HEK293 (cell line): Measurements from ENCODE around the gene NDUFV1.

ENCODE experiments used
- CTCF ChIA-PET: fragments of 350-600 bp; formaldehyde crosslinking; extraction: SDS; loops from one replicate; lab custom pipeline; 2021; ENCODE audit warnings: antibody characterized with exemption; lab: Yijun Ruan, JAX
- POLR2A ChIA-PET: fragments of 300-600 bp; formaldehyde crosslinking; extraction: SDS; loops from one replicate; lab custom pipeline; 2020; ENCODE audit warnings: antibody characterized with exemption, inconsistent platforms; lab: Yijun Ruan, JAX
- H3K27ac ChIP-seq: fragments of 200-500 bp; sonication (Bioruptor generic); 2 replicates; pipeline ENCODE4 v1.5.1; 2014; ENCODE audit warnings: low read depth, low read length, control low read depth, inconsistent platforms; ENCODE audit errors: extremely low read depth
- H3K36me3 ChIP-seq, 2 experiments: fragments of 200-500 bp in 1 of 2; sonication (Bioruptor generic) in 1 of 2; 1 replicate in 1 of 2; 2 replicates in 1 of 2; pipeline ENCODE4 v1.5.1; 2014 to 2017; ENCODE audit warnings: inconsistent platforms in 2 of 2, low read length in 2 of 2; ENCODE audit not compliant: control insufficient read depth in 2 of 2, insufficient read depth in 1 of 2
- H3K4me1 ChIP-seq: fragments of 200-500 bp; sonication (Bioruptor generic); 2 replicates; pipeline ENCODE4 v1.5.1; 2014; ENCODE audit warnings: mild to moderate bottlenecking, low read length, inconsistent platforms; ENCODE audit not compliant: control insufficient read depth, insufficient read depth
- H3K4me3 ChIP-seq: 2 replicates; pipeline ENCODE4 v1.5.1; 2011; ENCODE audit warnings: low read depth, mild to moderate bottlenecking, control low read depth, low read length, moderate library complexity
- H3K9me3 ChIP-seq: fragments of 200-500 bp; sonication (Bioruptor generic); 2 replicates; pipeline ENCODE4 v1.5.1; 2014; ENCODE audit warnings: low read depth, low read length, inconsistent platforms; ENCODE audit not compliant: control insufficient read depth, insufficient read depth
- GFI1B ChIP-seq: fragments of 450-650 bp; formaldehyde crosslinking; IDR thresholded peaks from 2 replicates; pipeline ENCODE4 v1.5.1; 2016; ENCODE audit warnings: missing biosample characterization, missing genetic modification characterization
- KLF10 ChIP-seq: fragments of 450-650 bp; IDR thresholded peaks from 2 replicates; pipeline ENCODE4 v1.5.1; 2018; ENCODE audit warnings: missing biosample characterization, mild to moderate bottlenecking, missing genetic modification characterization
- ZNF16 ChIP-seq: fragments of 450-650 bp; formaldehyde crosslinking; IDR thresholded peaks from 2 replicates; pipeline ENCODE4 v1.5.1; 2016; ENCODE audit warnings: low read depth, missing biosample characterization, missing genetic modification characterization
- ZNF248 ChIP-seq: fragments of 450-650 bp; formaldehyde crosslinking; IDR thresholded peaks from 2 replicates; pipeline ENCODE4 v1.5.1; 2017; ENCODE audit warnings: missing biosample characterization, missing genetic modification characterization
- ZNF596 ChIP-seq: fragments of 450-650 bp; IDR thresholded peaks from 2 replicates; pipeline ENCODE4 v1.5.0; 2018; ENCODE audit warnings: missing biosample characterization, mild to moderate bottlenecking, missing genetic modification characterization, moderate library complexity
- ZNF600 ChIP-seq: fragments of 450-650 bp; formaldehyde crosslinking; IDR thresholded peaks from 2 replicates; pipeline ENCODE4 v1.5.1; 2016; ENCODE audit warnings: missing biosample characterization, missing genetic modification characterization
- ZNF660 ChIP-seq: fragments of 450-650 bp; IDR thresholded peaks from 2 replicates; pipeline ENCODE4 v1.5.1; 2018; ENCODE audit warnings: missing biosample characterization, mild to moderate bottlenecking, missing genetic modification characterization
- ZNF670 ChIP-seq: fragments of 450-650 bp; formaldehyde crosslinking; IDR thresholded peaks from 2 replicates; pipeline ENCODE4 v1.5.1; 2016; ENCODE audit warnings: missing biosample characterization, missing genetic modification characterization, low read depth
- ZNF76 ChIP-seq: fragments of 450-650 bp; formaldehyde crosslinking; IDR thresholded peaks from 2 replicates; pipeline ENCODE4; 2016; ENCODE audit warnings: low read depth, missing biosample characterization, missing genetic modification characterization, borderline replicate concordance
- ZNF777 ChIP-seq: fragments of 450-650 bp; formaldehyde crosslinking; IDR thresholded peaks from 2 replicates; pipeline ENCODE4 v1.5.1; 2017; ENCODE audit warnings: missing biosample characterization, missing genetic modification characterization, borderline replicate concordance
- TF ChIP-seq, protein P1 (sequence below): fragments of 450-650 bp; formaldehyde crosslinking; IDR thresholded peaks from 2 replicates; pipeline ENCODE4 v1.5.1; 2016; ENCODE audit warnings: missing biosample characterization, missing genetic modification characterization, borderline replicate concordance
- TF ChIP-seq, protein P2 (sequence below): fragments of 450-650 bp; formaldehyde crosslinking; IDR thresholded peaks from 2 replicates; pipeline ENCODE4 v1.5.1; 2016; ENCODE audit warnings: missing biosample characterization, missing genetic modification characterization
- TF ChIP-seq, protein P3 (sequence below): fragments of 450-650 bp; formaldehyde crosslinking; IDR thresholded peaks from 2 replicates; pipeline ENCODE4 v1.5.1; 2017; ENCODE audit warnings: missing biosample characterization, mild to moderate bottlenecking, missing genetic modification characterization, moderate library complexity
- TF ChIP-seq, protein P4 (sequence below): fragments of 450-650 bp; formaldehyde crosslinking; IDR thresholded peaks from 2 replicates; pipeline ENCODE4; 2016; ENCODE audit warnings: missing biosample characterization, missing genetic modification characterization
- TF ChIP-seq, protein P5 (sequence below): fragments of 450-650 bp; formaldehyde crosslinking; IDR thresholded peaks from 2 replicates; pipeline ENCODE4 v1.5.1; 2016; ENCODE audit warnings: missing biosample characterization, missing genetic modification characterization, low read depth

The NDUFV1 gene

DNA sequence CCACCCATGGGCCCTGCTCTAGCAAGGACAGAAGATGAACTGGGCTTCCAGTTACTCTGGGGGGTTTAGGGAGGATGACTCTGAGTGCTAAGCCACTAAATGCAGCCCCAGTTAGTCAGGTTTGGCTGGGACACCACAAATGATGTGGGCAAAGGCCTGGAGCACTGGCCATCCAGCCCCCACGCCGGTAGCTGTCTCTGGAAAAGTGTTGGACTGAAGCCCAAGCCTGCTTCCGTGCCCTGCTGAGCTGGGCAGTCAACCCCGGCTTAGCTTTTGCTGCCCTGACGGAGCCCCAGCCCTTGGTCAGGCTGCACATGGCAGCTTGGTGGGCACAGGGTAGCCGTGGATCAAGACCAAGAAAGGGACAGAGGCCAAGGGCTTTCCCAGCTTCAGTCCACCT lies 28.8 kb upstream of the NDUFV1 start:
- H3K9me3 ChIP-seq, result no peaks in the 10 kb centered on the region
- H3K4me3 ChIP-seq, result no peak overlapping the region
- H3K36me3 ChIP-seq, result no peaks in the 10 kb centered on the region
- no peak for TF ChIP-seq ZNF670
- TF ChIP-seq ZNF16 (tag by site-specific recombination), result no peak
- TF ChIP-seq, protein P1, sequence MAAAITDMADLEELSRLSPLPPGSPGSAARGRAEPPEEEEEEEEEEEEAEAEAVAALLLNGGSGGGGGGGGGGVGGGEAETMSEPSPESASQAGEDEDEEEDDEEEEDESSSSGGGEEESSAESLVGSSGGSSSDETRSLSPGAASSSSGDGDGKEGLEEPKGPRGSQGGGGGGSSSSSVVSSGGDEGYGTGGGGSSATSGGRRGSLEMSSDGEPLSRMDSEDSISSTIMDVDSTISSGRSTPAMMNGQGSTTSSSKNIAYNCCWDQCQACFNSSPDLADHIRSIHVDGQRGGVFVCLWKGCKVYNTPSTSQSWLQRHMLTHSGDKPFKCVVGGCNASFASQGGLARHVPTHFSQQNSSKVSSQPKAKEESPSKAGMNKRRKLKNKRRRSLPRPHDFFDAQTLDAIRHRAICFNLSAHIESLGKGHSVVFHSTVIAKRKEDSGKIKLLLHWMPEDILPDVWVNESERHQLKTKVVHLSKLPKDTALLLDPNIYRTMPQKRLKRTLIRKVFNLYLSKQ, result no peak
- TF ChIP-seq, protein P2, sequence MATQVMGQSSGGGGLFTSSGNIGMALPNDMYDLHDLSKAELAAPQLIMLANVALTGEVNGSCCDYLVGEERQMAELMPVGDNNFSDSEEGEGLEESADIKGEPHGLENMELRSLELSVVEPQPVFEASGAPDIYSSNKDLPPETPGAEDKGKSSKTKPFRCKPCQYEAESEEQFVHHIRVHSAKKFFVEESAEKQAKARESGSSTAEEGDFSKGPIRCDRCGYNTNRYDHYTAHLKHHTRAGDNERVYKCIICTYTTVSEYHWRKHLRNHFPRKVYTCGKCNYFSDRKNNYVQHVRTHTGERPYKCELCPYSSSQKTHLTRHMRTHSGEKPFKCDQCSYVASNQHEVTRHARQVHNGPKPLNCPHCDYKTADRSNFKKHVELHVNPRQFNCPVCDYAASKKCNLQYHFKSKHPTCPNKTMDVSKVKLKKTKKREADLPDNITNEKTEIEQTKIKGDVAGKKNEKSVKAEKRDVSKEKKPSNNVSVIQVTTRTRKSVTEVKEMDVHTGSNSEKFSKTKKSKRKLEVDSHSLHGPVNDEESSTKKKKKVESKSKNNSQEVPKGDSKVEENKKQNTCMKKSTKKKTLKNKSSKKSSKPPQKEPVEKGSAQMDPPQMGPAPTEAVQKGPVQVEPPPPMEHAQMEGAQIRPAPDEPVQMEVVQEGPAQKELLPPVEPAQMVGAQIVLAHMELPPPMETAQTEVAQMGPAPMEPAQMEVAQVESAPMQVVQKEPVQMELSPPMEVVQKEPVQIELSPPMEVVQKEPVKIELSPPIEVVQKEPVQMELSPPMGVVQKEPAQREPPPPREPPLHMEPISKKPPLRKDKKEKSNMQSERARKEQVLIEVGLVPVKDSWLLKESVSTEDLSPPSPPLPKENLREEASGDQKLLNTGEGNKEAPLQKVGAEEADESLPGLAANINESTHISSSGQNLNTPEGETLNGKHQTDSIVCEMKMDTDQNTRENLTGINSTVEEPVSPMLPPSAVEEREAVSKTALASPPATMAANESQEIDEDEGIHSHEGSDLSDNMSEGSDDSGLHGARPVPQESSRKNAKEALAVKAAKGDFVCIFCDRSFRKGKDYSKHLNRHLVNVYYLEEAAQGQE (tag by site-specific recombination), result no peak
- no peak for TF ChIP-seq GFI1B (tag by site-specific recombination)
- TF ChIP-seq, protein P3, sequence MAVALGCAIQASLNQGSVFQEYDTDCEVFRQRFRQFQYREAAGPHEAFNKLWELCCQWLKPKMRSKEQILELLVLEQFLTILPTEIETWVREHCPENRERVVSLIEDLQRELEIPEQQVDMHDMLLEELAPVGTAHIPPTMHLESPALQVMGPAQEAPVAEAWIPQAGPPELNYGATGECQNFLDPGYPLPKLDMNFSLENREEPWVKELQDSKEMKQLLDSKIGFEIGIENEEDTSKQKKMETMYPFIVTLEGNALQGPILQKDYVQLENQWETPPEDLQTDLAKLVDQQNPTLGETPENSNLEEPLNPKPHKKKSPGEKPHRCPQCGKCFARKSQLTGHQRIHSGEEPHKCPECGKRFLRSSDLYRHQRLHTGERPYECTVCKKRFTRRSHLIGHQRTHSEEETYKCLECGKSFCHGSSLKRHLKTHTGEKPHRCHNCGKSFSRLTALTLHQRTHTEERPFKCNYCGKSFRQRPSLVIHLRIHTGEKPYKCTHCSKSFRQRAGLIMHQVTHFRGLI (tag by site-specific recombination), result no peak
- TF ChIP-seq, protein P4, sequence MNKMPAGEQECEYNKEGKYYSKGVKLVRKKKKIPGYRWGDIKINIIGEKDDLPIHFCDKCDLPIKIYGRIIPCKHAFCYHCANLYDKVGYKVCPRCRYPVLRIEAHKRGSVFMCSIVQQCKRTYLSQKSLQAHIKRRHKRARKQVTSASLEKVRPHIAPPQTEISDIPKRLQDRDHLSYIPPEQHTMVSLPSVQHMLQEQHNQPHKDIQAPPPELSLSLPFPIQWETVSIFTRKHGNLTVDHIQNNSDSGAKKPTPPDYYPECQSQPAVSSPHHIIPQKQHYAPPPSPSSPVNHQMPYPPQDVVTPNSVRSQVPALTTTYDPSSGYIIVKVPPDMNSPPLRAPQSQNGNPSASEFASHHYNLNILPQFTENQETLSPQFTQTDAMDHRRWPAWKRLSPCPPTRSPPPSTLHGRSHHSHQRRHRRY (tag by site-specific recombination), result no peak
- POLR2A ChIA-PET, result no interaction called here
- H3K4me1 ChIP-seq, result no peaks in the 10 kb centered on the region
- H3K27ac ChIP-seq, result no peak overlapping the region
- CTCF ChIA-PET, result interaction anchor here (0.7 to 1.1 kb wide), 5 partner anchors 15 to 918 kb away, joined by 3 to 5 read pairs (median 3); no protein-coding TSS in a partner anchor

DNA sequence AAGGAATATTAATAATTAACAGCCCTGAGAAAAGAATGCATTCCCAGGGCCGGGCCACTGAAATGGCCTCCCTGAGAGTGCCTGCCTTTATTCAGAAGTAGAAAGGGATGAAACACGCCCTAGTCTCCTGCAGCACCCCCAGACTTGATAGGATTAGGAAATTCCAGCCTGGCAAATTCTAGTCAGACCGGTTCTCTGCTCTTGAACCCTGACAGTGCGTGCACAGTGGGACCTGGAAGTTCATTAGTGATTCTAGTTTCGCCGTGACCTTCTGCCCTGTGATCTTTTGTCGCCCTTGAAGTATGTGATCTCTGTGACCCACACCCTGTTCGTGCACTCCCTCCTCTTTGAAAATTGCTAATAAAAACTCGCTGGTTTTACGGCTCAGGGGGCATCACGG lies 25.3 kb upstream of the NDUFV1 start:
- TF ChIP-seq, protein P5, sequence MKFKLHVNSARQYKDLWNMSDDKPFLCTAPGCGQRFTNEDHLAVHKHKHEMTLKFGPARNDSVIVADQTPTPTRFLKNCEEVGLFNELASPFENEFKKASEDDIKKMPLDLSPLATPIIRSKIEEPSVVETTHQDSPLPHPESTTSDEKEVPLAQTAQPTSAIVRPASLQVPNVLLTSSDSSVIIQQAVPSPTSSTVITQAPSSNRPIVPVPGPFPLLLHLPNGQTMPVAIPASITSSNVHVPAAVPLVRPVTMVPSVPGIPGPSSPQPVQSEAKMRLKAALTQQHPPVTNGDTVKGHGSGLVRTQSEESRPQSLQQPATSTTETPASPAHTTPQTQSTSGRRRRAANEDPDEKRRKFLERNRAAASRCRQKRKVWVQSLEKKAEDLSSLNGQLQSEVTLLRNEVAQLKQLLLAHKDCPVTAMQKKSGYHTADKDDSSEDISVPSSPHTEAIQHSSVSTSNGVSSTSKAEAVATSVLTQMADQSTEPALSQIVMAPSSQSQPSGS (tag by site-specific recombination), result no peak
- no peak for TF ChIP-seq ZNF596 (tag by site-specific recombination)
- TF ChIP-seq ZNF777 (tag by site-specific recombination), result no peak
- no peak for TF ChIP-seq ZNF248 (tag by site-specific recombination)
- TF ChIP-seq ZNF660 (tag by site-specific recombination), result no peak
- no peak for TF ChIP-seq KLF10 (tag by site-specific recombination)
- TF ChIP-seq ZNF76 (tag by site-specific recombination), result no peak
- TF ChIP-seq ZNF600, result no peak
- POLR2A ChIA-PET, result interaction anchor here (1.5 kb wide), 1 partner anchor 33 kb away, joined by 5 read pairs; no protein-coding TSS in a partner anchor
- Histone ChIP-seq H3K36me3 (peaks cover 0 to 20% of the 10 kb centered on the region in 2 experiments; a peak in 1 of 3 replicates), H3K9me3 (no peaks in the 10 kb centered on the region), H3K4me3 (no peak overlapping the region), H3K4me1 (no peaks in the 10 kb centered on the region), H3K27ac (no peak overlapping the region)
- CTCF ChIA-PET, result interaction anchor here (1.0 to 2.6 kb wide), 2 partner anchors 9 to 230 kb away, joined by 3 to 23 read pairs; no protein-coding TSS in a partner anchor
